Neuron (in vitro differentiated cells): ENCODE results near the gene STAG2.
"Not testable (repeated sequence)": the region's sequence is repeated elsewhere in the genome, so short reads cannot be mapped to it uniquely, and the experiment has no call there.

Source experiments
- H2AFZ ChIP-seq: one replicate; pipeline ENCODE4 v1.6.1; 2013; ENCODE audit warnings: low read depth, mild to moderate bottlenecking, inconsistent platforms, low read length, moderate library complexity
- H3K27me3 ChIP-seq: one replicate; pipeline ENCODE4 v1.6.1; 2013; ENCODE audit warnings: low read length; ENCODE audit not compliant: insufficient read depth
- H3K36me3 ChIP-seq: one replicate; pipeline ENCODE4 v1.6.1; 2013; ENCODE audit warnings: low read length; ENCODE audit not compliant: insufficient read depth
- H3K4me1 ChIP-seq: one replicate; pipeline ENCODE4 v1.6.1; 2013; ENCODE audit warnings: low read length; ENCODE audit not compliant: insufficient read depth
- H3K4me3 ChIP-seq: 2 replicates; pipeline ENCODE4 v1.5.1; 2013; ENCODE audit warnings: mild to moderate bottlenecking, low read length, moderate library complexity
- H3K9me3 ChIP-seq: one replicate; pipeline ENCODE4 v1.6.1; 2013; ENCODE audit warnings: low read length

STAG2 gene

GRCh38 chrX:124023838-124024238 is 62.3 kb downstream of the STAG2 start:
- H2AFZ ChIP-seq, result no peak overlapping the region
- no peaks in the 10 kb centered on the region for H3K4me1 ChIP-seq
- H3K4me3 ChIP-seq, result no peak overlapping the region
- no peaks in the 10 kb centered on the region for H3K27me3 ChIP-seq
- H3K36me3 ChIP-seq, result peaks cover 8% of the 10 kb centered on the region
- H3K9me3 ChIP-seq, result no peaks in the 10 kb centered on the region

GRCh38 chrX:124026529-124026928 is 65.0 kb downstream of the STAG2 start:
- Histone ChIP-seq H3K4me3 (no peak overlapping the region), H2AFZ (no peak overlapping the region), H3K27me3 (no peaks in the 10 kb centered on the region), H3K4me1 (no peaks in the 10 kb centered on the region), H3K36me3 (peaks cover 11% of the 10 kb centered on the region), H3K9me3 (no peaks in the 10 kb centered on the region)

- Histone ChIP-seq H2AFZ (no peak overlapping the region), H3K9me3 (no peaks in the 10 kb centered on the region), H3K4me1 (no peaks in the 10 kb centered on the region), H3K4me3 (no peak overlapping the region), H3K27me3 (no peaks in the 10 kb centered on the region), H3K36me3 (peaks cover 11% of the 10 kb centered on the region)
These were observed 66.7 kb downstream of the STAG2 start for GRCh38 chrX:124028182-124028581.

- peaks cover 12% of the 10 kb centered on the region for H3K36me3 ChIP-seq
- no peaks in the 10 kb centered on the region for H3K4me1 ChIP-seq
- no peak overlapping the region for H2AFZ ChIP-seq
- no peak overlapping the region for H3K4me3 ChIP-seq
- no peaks in the 10 kb centered on the region for H3K27me3 ChIP-seq
- no peaks in the 10 kb centered on the region for H3K9me3 ChIP-seq
These were observed 69.0 kb downstream of the STAG2 start for GRCh38 chrX:124030520-124030919.

- Histone ChIP-seq H3K9me3 (no peaks in the 10 kb centered on the region), H3K36me3 (peaks cover 9% of the 10 kb centered on the region), H3K27me3 (no peaks in the 10 kb centered on the region), H2AFZ (no peak overlapping the region), H3K4me1 (no peaks in the 10 kb centered on the region), H3K4me3 (no peak overlapping the region)
These were observed 72.3 kb downstream of the STAG2 start for GRCh38 chrX:124033821-124034220.

GRCh38 chrX:124035657-124036056 is 74.2 kb downstream of the STAG2 start:
- Histone ChIP-seq H2AFZ (no peak overlapping the region), H3K36me3 (peaks cover 17% of the 10 kb centered on the region), H3K4me1 (no peaks in the 10 kb centered on the region), H3K4me3 (no peak overlapping the region), H3K27me3 (no peaks in the 10 kb centered on the region), H3K9me3 (no peaks in the 10 kb centered on the region)

- Histone ChIP-seq H3K27me3 (no peaks in the 10 kb centered on the region), H3K4me3 (no peak overlapping the region), H3K9me3 (no peaks in the 10 kb centered on the region), H3K4me1 (no peaks in the 10 kb centered on the region), H3K36me3 (peaks cover 17% of the 10 kb centered on the region), H2AFZ (no peak overlapping the region)
These were observed 80.5 kb downstream of the STAG2 start for GRCh38 chrX:124042042-124042441.

GRCh38 chrX:124045109-124045508 is 83.6 kb downstream of the STAG2 start:
- Histone ChIP-seq H2AFZ (no peak overlapping the region), H3K4me3 (no peak overlapping the region), H3K9me3 (no peaks in the 10 kb centered on the region), H3K4me1 (no peaks in the 10 kb centered on the region), H3K27me3 (no peaks in the 10 kb centered on the region), H3K36me3 (peaks cover 24% of the 10 kb centered on the region)

- peaks cover 45% of the 10 kb centered on the region for H3K36me3 ChIP-seq
- H3K27me3 ChIP-seq, H3K4me3 ChIP-seq, H3K4me1 ChIP-seq, H2AFZ ChIP-seq, H3K9me3 ChIP-seq: not testable (repeated sequence)
These were observed 122.9 kb downstream of the STAG2 start for GRCh38 chrX:124084417-124084816.

GRCh38 chrX:124085063-124085462 is 123.6 kb downstream of the STAG2 start:
- Histone ChIP-seq H3K4me3 (no peak overlapping the region), H2AFZ (no peak overlapping the region), H3K4me1 (no peaks in the 10 kb centered on the region), H3K27me3 (no peaks in the 10 kb centered on the region), H3K9me3 (no peaks in the 10 kb centered on the region), H3K36me3 (peaks cover 47% of the 10 kb centered on the region)

GRCh38 chrX:124086411-124086810 is 124.9 kb downstream of the STAG2 start:
- Histone ChIP-seq H3K4me1 (no peaks in the 10 kb centered on the region), H3K36me3 (peaks cover 60% of the 10 kb centered on the region), H3K9me3 (no peaks in the 10 kb centered on the region), H3K4me3 (no peak overlapping the region), H2AFZ (no peak overlapping the region), H3K27me3 (no peaks in the 10 kb centered on the region)

- H3K4me3 ChIP-seq, result no peak overlapping the region
- no peaks in the 10 kb centered on the region for H3K27me3 ChIP-seq
- peaks cover 56% of the 10 kb centered on the region for H3K36me3 ChIP-seq
- no peaks in the 10 kb centered on the region for H3K4me1 ChIP-seq
- H2AFZ ChIP-seq, result no peak overlapping the region
- no peaks in the 10 kb centered on the region for H3K9me3 ChIP-seq
These were observed 125.7 kb downstream of the STAG2 start for GRCh38 chrX:124087000-124087746.

- no peaks in the 10 kb centered on the region for H3K4me1 ChIP-seq
- no peaks in the 10 kb centered on the region for H3K27me3 ChIP-seq
- H3K36me3 ChIP-seq, result peaks cover 49% of the 10 kb centered on the region
- no peak overlapping the region for H2AFZ ChIP-seq
- no peak overlapping the region for H3K4me3 ChIP-seq
- H3K9me3 ChIP-seq, result no peaks in the 10 kb centered on the region
These were observed 131.7 kb downstream of the STAG2 start for GRCh38 chrX:124093222-124093621.

- Histone ChIP-seq H3K4me1 (no peaks in the 10 kb centered on the region), H3K9me3 (no peaks in the 10 kb centered on the region), H3K36me3 (peaks cover 33% of the 10 kb centered on the region), H3K4me3 (no peak overlapping the region), H3K27me3 (no peaks in the 10 kb centered on the region), H2AFZ (no peak overlapping the region)
These were observed 135.6 kb downstream of the STAG2 start for GRCh38 chrX:124097116-124097515.
